ENCODE results near the gene PJA2. TPM values are rescaled to one million over a fixed set of nuclear protein-coding genes. Genes with fewer than 3 reads are reported as not detected.

Gene PJA2
- total RNA-seq, 1 donor from 2014 or later = 56.1 TPM

DNA sequence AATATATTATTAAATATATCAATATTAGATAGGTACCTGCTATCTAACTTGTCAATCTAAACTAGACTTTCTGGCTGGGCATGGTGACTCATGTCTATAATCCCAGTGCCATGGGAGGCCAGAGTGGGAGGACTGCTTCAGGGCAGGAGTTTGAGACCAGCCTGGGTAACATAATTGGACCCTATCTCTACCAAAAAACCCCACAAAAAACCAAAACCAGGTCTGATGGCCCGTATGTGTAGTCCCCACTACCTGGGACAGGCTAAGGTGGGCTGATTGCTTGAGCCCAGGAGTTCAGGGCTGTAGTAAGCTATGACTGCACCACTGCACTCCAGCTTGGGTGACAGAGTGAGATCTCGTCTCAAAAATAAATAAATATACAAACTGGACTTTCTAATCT lies 55.0 kb downstream of the PJA2 start:
- no peak for DNase-seq (ENCODE audit: low spot score in 2 of 2)
- Histone ChIP-seq H3K4me3 (no peak overlapping the region), H3K36me3 (peaks cover 10 to 11% of the 10 kb centered on the region in 2 donors), H3K4me1 (peaks cover 0 to 3% of the 10 kb centered on the region in 2 donors), H3K27me3 (no peaks in the 10 kb centered on the region), H3K27ac (no peak overlapping the region), H3K9me3 (no peaks in the 10 kb centered on the region)
- TF ChIP-seq, protein P1, sequence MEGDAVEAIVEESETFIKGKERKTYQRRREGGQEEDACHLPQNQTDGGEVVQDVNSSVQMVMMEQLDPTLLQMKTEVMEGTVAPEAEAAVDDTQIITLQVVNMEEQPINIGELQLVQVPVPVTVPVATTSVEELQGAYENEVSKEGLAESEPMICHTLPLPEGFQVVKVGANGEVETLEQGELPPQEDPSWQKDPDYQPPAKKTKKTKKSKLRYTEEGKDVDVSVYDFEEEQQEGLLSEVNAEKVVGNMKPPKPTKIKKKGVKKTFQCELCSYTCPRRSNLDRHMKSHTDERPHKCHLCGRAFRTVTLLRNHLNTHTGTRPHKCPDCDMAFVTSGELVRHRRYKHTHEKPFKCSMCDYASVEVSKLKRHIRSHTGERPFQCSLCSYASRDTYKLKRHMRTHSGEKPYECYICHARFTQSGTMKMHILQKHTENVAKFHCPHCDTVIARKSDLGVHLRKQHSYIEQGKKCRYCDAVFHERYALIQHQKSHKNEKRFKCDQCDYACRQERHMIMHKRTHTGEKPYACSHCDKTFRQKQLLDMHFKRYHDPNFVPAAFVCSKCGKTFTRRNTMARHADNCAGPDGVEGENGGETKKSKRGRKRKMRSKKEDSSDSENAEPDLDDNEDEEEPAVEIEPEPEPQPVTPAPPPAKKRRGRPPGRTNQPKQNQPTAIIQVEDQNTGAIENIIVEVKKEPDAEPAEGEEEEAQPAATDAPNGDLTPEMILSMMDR (IDR thresholded peaks at IDR 0.05) = no peak
- intact Hi-C loops (cut with DNase I) = no loop called here

DNA sequence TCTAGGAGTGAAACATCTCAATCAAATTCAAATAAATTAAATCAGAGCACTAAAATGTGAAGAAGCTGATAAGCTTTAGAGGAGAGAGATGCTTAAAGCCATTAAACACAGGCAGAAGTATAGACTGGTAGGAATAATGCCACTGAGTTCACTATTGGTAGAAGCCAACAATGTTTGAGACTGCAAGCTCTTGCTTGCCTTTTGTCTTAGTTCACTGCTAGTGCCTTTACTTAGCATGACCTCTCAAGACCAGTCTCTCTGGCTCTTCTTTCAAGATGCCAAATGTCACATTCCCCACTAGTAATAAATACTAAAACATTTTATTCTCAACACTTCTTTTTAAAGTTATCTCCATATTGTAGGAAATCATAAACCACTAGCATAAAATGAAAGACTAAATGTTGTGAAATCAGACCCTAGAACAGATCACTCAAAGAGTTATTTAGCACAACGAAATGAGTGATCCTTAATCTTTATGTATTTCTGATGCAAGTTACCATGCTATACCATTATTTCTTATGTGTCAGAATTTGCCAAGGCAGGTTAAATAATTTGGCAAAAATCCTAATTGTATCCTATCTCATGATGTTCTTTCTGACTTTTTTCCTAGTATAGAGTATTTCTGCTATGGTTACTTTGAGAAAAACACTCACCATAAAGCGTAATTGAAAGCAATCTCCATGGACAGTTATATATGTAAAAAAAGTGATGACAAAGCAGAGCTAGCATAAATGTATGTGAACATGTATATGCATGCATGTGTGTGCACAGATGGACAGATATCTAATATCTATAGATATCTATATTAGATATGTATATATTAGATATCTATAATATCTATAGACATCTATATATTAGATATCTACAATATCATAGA lies 57.5 kb downstream of the PJA2 start:
- no peaks in the 10 kb centered on the region for H3K27me3 ChIP-seq
- H3K4me1 ChIP-seq = peaks cover 0 to 2% of the 10 kb centered on the region in 2 donors
- H3K36me3 ChIP-seq = peaks cover 3 to 8% of the 10 kb centered on the region in 2 donors
- H3K4me3 ChIP-seq = no peak overlapping the region
- H3K9me3 ChIP-seq = no peaks in the 10 kb centered on the region
- intact Hi-C loops (cut with DNase I) = no loop called here
- H3K27ac ChIP-seq = no peak overlapping the region
- TF ChIP-seq, protein P1 (IDR thresholded peaks at IDR 0.05) = no peak
- DNase-seq (ENCODE audit: low spot score in 2 of 2) = no peak

DNA sequence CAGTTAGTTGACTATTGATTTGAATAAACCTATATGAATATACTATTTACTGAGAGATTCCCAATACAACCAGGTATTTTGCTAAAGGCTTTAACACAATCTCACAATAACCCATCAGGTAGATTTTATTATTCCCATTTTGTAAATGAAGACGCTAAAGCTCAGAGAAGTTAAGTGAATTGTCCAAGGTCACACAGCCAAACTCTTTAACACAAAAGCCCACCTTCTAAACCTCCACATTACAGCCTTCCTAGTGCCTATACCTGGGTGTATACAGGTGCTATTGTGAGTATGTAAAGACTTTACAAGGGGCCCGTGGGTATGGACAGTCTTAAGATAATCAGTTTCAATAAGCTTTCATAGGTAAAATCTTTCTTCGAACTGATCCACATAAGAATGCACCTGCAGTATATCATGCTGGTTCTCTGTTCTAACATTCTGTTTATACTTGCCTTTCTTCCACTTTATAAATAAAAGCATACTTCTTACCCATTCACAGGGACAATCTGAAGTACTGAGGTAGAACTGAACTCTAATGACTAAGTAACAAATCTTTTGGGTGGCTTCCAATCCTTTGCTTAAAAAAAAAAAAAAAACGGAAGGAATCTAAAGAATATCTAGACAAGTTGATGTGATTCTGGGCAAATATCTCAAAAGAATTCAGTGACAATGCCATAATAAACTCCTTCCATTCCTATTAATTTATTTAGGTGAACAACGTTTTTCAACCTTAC lies 59.1 kb downstream of the PJA2 start:
- intact Hi-C loops (cut with DNase I) = no loop called here
- Histone ChIP-seq H3K27me3 (no peaks in the 10 kb centered on the region), H3K27ac (no peak overlapping the region), H3K36me3 (peaks cover 3 to 8% of the 10 kb centered on the region in 2 donors), H3K9me3 (no peaks in the 10 kb centered on the region), H3K4me1 (peaks cover 0 to 5% of the 10 kb centered on the region in 2 donors), H3K4me3 (no peak overlapping the region)
- TF ChIP-seq, protein P1 (IDR thresholded peaks at IDR 0.05) = no peak
- DNase-seq (ENCODE audit: low spot score in 2 of 2) = no peak

DNA sequence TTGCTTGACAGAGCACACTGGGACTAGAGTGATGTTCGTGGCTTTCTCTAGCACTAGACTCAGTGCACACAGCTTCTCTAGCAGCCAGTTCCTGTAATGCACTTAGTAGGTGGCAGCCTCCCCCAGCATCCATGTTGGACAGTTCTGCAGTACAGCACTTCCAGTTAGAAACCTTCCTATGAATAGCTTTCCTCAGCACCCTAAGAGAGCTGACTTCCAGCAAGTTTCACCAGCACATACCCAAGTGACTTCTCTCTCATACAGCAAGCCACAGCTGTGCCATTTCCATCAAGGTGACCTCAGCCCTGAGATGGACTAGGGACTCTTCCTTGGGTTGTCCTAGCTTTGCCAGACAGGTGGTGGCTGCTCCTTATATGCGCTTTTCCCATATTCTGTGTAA lies 60.4 kb downstream of the PJA2 start:
- no peak overlapping the region for H3K27ac ChIP-seq
- H3K4me3 ChIP-seq = no peak overlapping the region
- no peaks in the 10 kb centered on the region for H3K9me3 ChIP-seq
- TF ChIP-seq, protein P1 (IDR thresholded peaks at IDR 0.05) = no peak
- DNase-seq (ENCODE audit: low spot score in 2 of 2) = no peak
- H3K4me1 ChIP-seq = peaks cover 0 to 5% of the 10 kb centered on the region in 2 donors
- intact Hi-C loops (cut with DNase I) = no loop called here
- H3K27me3 ChIP-seq = no peaks in the 10 kb centered on the region
- H3K36me3 ChIP-seq = peaks cover 6 to 8% of the 10 kb centered on the region in 2 donors

DNA sequence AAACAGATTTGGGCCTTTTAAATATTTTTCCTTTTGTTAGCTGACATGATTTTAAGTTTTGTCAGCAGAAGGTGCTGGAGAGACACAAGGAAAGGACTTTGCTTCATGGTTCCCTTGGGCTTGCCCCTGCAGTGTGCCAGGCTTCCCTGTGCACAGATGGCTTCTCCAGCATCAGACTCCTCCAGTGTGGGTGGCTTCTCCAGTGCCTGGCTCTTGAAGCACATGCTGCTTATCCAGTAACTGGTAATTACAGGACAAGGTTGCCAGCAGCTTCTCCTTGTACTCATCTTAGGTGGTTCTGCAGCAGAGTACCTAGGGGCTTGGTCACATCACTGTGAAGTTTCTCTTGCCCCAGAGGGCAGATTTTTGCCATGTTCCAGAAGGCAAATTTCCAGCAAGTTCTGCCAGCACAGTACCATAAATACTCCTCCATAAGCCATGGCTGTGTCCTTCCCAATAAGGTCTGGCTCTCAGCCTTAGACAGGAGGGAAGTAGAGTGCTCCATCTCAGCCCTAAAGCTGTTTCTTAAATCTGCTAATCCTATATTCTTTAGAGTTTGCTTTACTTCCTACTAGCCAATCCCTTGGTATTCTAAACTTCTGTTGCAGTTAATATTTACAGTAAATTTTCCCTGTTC lies 62.4 kb downstream of the PJA2 start:
- DNase-seq (ENCODE audit: low spot score in 2 of 2) = no peak
- Histone ChIP-seq H3K9me3 (no peaks in the 10 kb centered on the region), H3K36me3 (peaks cover 18 to 19% of the 10 kb centered on the region in 2 donors), H3K27me3 (no peaks in the 10 kb centered on the region), H3K4me1 (peaks cover 0 to 5% of the 10 kb centered on the region in 2 donors), H3K4me3 (no peak overlapping the region), H3K27ac (no peak overlapping the region)
- intact Hi-C loops (cut with DNase I) = no loop called here
- TF ChIP-seq, protein P1 (IDR thresholded peaks at IDR 0.05) = no peak

Data from ascending aorta (tissue), 2 donors.